Gastroesophageal sphincter (tissue), 3 donors: ENCODE measurements around the gene MEF2A.

Experiments
- EP300 ChIP-seq: sonication (generic); formaldehyde crosslinking; IDR thresholded peaks from one replicate; pipeline ENCODE4 v1.6.1; 2017; ENCODE audit warnings: antibody characterized with exemption, mild to moderate bottlenecking
- POLR2A ChIP-seq, 2 donors: fragments of 450-650 bp; IDR thresholded peaks; one replicate each; pipeline ENCODE4 v1.6.1; 2017; ENCODE audit warnings: antibody characterized with exemption in 2 of 2, mild to moderate bottlenecking in 2 of 2, moderate library complexity in 1 of 2
- POLR2AphosphoS5 ChIP-seq: sonication (generic); formaldehyde crosslinking; IDR thresholded peaks from one replicate; pipeline ENCODE4 v1.6.1; 2017; ENCODE audit warnings: antibody characterized with exemption
- TF ChIP-seq, protein P1 (sequence below), 4 experiments: fragments of 200-600 bp in 2 of 4; fragments of 450-650 bp in 2 of 4; sonication (generic) in 1 of 4; IDR thresholded peaks; one replicate each; pipeline ENCODE4 v1.5.1; 2017 to 2019; ENCODE audit warnings: antibody characterized with exemption in 4 of 4, mild to moderate bottlenecking in 2 of 4, moderate library complexity in 2 of 4

DNA sequence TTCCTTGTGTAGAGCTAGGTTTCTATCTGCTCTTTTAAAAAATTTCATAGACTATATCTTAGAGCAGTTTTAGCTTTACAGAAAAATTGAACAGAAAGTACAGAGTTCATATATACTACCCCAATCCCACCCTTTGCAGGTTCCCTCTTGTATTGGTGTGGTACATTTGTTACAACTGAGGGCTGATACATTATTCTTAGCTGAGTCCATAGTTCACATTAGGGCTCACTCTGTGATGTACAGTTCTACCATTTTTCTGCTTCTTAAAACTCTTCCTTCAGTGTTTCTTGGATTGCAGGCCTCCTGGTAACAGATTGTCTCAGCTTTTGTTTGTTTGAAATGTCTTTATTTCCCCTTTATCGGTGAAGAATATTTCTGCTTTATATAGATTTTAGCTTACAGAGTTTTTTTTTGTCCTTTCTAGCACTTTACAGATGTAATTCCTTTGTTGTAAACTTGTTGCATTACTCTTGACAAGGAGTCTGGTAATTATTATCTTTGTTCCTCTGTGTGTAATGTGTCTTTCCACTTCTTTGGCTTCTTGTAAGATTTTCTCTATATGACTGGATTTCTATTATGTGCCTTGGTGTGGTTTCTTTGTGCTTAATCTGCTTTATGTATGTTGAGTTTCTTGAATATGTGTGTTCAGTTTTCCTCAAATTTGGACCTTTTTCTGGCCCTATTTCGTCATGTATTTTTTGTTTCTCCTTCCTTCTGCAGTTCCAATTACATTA is 25.3 kb downstream of the MEF2A start:
- TF ChIP-seq EP300 (no peak), POLR2A (IDR thresholded peaks at IDR 0.05) (no peak), POLR2AphosphoS5 (no peak)
- TF ChIP-seq, protein P1, sequence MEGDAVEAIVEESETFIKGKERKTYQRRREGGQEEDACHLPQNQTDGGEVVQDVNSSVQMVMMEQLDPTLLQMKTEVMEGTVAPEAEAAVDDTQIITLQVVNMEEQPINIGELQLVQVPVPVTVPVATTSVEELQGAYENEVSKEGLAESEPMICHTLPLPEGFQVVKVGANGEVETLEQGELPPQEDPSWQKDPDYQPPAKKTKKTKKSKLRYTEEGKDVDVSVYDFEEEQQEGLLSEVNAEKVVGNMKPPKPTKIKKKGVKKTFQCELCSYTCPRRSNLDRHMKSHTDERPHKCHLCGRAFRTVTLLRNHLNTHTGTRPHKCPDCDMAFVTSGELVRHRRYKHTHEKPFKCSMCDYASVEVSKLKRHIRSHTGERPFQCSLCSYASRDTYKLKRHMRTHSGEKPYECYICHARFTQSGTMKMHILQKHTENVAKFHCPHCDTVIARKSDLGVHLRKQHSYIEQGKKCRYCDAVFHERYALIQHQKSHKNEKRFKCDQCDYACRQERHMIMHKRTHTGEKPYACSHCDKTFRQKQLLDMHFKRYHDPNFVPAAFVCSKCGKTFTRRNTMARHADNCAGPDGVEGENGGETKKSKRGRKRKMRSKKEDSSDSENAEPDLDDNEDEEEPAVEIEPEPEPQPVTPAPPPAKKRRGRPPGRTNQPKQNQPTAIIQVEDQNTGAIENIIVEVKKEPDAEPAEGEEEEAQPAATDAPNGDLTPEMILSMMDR (IDR thresholded peaks at IDR 0.05) = no peak
